Progenitor cell of endocrine pancreas (in vitro differentiated cells): ENCODE results near the gene JPH3. TPM values are rescaled to one million over a fixed set of nuclear protein-coding genes. Genes with fewer than 3 reads are reported as not detected.

Experiments
- DNase-seq: peaks from one replicate; pipeline ENCODE4 v3.0.0; 2021; ENCODE audit warnings: low spot score; ENCODE audit not compliant: unreplicated experiment
- H3K27ac Mint-ChIP-seq: 2 replicates; pipeline ENCODE4 v1.8.0; 2021; ENCODE audit warnings: mild to moderate bottlenecking, moderate library complexity, mixed read lengths
- H3K27me3 Mint-ChIP-seq: 2 replicates; pipeline ENCODE4 v1.8.0; 2021; ENCODE audit warnings: mixed read lengths
- H3K36me3 Mint-ChIP-seq: 2 replicates; pipeline ENCODE4 v1.8.0; 2022; ENCODE audit warnings: mixed read lengths; ENCODE audit not compliant: insufficient read depth
- H3K4me1 Mint-ChIP-seq: 2 replicates; pipeline ENCODE4 v1.8.0; 2021; ENCODE audit warnings: low read depth, mixed read lengths
- H3K4me3 Mint-ChIP-seq: 2 replicates; pipeline ENCODE4 v1.8.0; 2021; ENCODE audit warnings: low read depth, mild to moderate bottlenecking, moderate library complexity, mixed read lengths
- H3K9me3 Mint-ChIP-seq: 2 replicates; pipeline ENCODE4 v1.8.0; 2021; ENCODE audit warnings: low read depth, mixed read lengths
- total RNA-seq: library from RNA; stranded (reverse); gene quantifications from 2 replicates; pipeline ENCODE4 v1.2.1, GENCODE V29; 2021
- TF ChIP-seq, protein P1 (sequence below): fragments of 200-600 bp; sonication (generic); IDR thresholded peaks from one replicate; pipeline ENCODE4 v1.5.0; 2021; ENCODE audit warnings: antibody characterized with exemption, mild to moderate bottlenecking; ENCODE audit not compliant: unreplicated experiment

JPH3 gene
- total RNA-seq, 1 donor from 2014 or later: 26.4 TPM

DNA sequence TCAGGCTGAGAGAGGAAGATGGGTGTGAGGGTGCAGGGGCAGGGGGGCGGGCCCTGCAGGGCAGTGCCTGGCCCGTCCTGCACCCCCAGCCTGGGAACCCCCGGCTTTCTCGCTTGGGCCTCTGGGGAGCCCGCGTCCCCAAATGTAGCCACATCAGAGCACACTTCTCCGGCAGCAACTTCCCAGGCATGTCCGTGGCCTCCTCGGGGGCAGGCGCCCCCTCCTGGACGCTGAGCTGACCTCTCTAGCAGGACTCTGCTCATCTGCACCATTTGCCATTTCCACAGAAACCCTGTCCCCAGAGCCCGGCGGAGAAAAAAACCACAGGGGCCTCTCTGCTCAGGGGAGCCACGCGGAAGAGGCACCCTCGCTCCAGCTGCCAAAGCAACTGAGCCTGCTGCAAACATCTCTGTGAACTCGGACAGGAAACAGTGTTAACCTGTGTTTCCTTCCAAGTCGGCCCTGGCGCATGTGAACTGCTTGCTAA is 100.1 kb downstream of the JPH3 start:
- Mint-ChIP-seq H3K9me3 (no peaks in the 10 kb centered on the region), H3K27me3 (no peaks in the 10 kb centered on the region), H3K4me1 (peaks cover 16% of the 10 kb centered on the region), H3K36me3 (peaks cover 15% of the 10 kb centered on the region), H3K27ac (no peak overlapping the region), H3K4me3 (no peak overlapping the region)
- no peak for DNase-seq
- TF ChIP-seq, protein P1, sequence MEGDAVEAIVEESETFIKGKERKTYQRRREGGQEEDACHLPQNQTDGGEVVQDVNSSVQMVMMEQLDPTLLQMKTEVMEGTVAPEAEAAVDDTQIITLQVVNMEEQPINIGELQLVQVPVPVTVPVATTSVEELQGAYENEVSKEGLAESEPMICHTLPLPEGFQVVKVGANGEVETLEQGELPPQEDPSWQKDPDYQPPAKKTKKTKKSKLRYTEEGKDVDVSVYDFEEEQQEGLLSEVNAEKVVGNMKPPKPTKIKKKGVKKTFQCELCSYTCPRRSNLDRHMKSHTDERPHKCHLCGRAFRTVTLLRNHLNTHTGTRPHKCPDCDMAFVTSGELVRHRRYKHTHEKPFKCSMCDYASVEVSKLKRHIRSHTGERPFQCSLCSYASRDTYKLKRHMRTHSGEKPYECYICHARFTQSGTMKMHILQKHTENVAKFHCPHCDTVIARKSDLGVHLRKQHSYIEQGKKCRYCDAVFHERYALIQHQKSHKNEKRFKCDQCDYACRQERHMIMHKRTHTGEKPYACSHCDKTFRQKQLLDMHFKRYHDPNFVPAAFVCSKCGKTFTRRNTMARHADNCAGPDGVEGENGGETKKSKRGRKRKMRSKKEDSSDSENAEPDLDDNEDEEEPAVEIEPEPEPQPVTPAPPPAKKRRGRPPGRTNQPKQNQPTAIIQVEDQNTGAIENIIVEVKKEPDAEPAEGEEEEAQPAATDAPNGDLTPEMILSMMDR: peak; percentile 63

DNA sequence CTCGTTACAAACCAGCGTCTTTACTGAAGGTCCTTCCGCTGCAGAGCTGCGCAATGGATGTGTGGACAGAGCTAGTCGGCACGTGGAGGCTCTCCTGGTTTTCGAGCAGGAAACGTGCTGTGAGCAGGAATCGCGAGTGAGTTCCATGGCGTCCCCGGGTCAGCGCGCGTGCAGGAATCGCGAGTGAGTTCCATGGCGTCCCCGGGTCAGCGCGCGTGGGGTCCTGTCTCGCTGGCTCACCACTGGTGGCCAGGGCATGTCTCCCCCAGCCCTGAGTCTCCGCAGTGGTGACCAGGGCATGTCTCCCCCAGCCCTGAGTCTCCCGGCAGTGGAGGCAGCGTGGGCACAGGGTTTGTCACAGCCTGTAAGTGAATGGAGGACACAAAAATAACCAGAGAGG is 100.8 kb downstream of the JPH3 start:
- no peaks in the 10 kb centered on the region for H3K9me3 Mint-ChIP-seq
- DNase-seq: no peak
- TF ChIP-seq, protein P1: no peak
- H3K36me3 Mint-ChIP-seq: peaks cover 16% of the 10 kb centered on the region
- H3K4me3 Mint-ChIP-seq: no peak overlapping the region
- peaks cover 16% of the 10 kb centered on the region for H3K4me1 Mint-ChIP-seq
- H3K27ac Mint-ChIP-seq: no peak overlapping the region
- peaks cover under 1% of the 10 kb centered on the region for H3K27me3 Mint-ChIP-seq

DNA sequence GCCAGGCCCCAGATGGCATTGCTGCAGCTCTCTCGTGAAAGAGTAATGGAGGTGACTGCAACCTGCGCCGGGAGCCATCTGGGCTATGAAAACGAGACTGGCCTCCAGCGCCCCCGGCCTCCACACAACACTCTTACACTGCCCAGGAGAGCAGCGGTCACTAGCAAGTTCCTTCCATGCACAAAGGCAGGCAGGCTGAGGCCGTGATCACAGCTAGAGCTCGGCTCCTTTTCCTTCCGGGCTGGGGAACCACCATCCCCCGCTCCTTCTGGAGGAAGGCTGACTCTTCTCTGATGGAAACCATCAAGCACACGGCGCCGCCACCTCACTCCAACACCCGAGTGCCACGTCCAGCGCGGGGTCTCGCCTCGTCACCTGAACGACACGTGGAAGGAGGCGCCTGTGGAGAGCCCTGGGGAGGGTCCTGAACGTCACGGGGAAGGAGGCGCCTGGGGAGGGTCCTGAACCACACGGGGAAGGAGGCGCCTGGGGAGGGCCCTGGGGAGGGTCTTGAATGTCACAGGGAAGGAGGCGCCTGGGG is 101.6 kb downstream of the JPH3 start:
- Mint-ChIP-seq H3K4me3 (no peak overlapping the region), H3K4me1 (peaks cover 16% of the 10 kb centered on the region), H3K27ac (no peak overlapping the region), H3K27me3 (peaks cover 7% of the 10 kb centered on the region), H3K36me3 (peaks cover 19% of the 10 kb centered on the region), H3K9me3 (no peaks in the 10 kb centered on the region)
- DNase-seq: no peak
- TF ChIP-seq, protein P1: no peak

DNA sequence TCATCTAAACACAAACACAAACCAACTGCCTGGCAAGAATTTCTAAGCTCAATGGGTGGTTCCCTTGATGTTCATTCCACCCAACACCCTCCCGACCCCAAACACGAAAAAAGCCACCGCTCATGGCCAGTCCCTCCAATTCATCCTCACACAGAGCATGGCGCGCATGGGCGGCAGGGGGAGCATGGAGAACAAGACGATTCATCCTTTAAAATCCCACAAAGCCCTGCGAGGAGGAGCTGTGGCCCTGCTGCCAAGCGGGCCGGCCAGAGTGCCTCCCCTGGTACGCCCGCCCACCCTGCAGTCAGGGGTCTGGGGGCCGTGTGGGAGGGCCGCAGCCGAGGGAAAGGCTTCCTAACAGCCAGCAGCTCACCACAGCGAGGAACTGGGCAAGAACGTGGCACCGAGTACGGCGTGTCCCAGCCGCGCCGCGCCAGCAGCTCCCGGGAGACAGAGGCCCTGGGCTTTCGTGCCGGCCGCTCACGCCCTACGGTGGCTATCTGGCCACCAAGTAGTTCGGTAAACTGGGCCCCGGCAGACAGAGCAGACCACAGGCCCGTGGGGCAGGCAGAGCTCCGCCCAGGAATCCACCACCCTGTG is 102.5 kb downstream of the JPH3 start:
- peak overlapping the region; percentile 59 for H3K27ac Mint-ChIP-seq
- TF ChIP-seq, protein P1: no peak
- DNase-seq: no peak
- H3K4me3 Mint-ChIP-seq: no peak overlapping the region
- peaks cover 7% of the 10 kb centered on the region for H3K27me3 Mint-ChIP-seq
- peaks cover 21% of the 10 kb centered on the region for H3K36me3 Mint-ChIP-seq
- no peaks in the 10 kb centered on the region for H3K9me3 Mint-ChIP-seq
- peaks cover 16% of the 10 kb centered on the region for H3K4me1 Mint-ChIP-seq

DNA sequence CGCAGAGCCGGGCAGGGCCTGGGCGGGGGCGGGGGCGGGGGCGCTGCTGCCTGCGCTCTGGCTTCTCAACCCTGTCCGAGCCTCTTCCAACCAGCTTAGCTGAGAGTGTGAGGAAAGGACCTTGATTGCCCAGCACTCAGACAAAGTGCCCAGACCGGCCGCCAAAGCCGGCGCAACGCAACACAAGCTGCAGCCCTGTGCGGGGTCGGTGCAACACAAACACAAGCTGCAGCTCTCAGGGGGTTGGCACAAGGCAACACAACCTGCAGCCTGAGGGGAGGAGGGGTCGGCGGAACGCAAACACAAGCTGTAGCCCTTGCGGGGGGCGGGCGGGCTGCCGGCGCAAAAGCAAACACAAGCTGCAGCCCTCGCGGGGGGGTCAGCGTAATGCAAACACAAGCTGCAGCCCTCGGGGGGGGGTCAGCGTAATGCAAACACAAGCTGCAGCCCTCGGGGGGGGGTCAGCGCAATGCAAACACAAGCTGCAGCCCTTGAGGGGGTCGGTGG is 103.5 kb downstream of the JPH3 start:
- Mint-ChIP-seq H3K36me3 (peaks cover 23% of the 10 kb centered on the region), H3K4me3 (peak overlapping the region; percentile 62), H3K9me3 (no peaks in the 10 kb centered on the region), H3K27ac (peak overlapping the region; percentile 90), H3K4me1 (peaks cover 16% of the 10 kb centered on the region), H3K27me3 (peaks cover 10% of the 10 kb centered on the region)
- DNase-seq: peak; percentile 45
- TF ChIP-seq, protein P1: no peak
